ENCODE measurements around the gene HEG1. TPM values are rescaled to one million over a fixed set of nuclear protein-coding genes. Genes with fewer than 3 reads are reported as not detected.
A peak's percentile ranks its signal among the peaks of the same experiment; 100 is the strongest.

HEG1 gene
- total and polyA plus RNA-seq, 2 donors: 3.7 to 4.7 TPM

- no peaks in the 10 kb centered on the region for H3K27me3 ChIP-seq (ENCODE audit: control insufficient read depth in 2 of 2, insufficient read depth in 1 of 2, low read length in 1 of 2)
- no peak for DNase-seq (ENCODE audit: low read depth in 6 of 9, low spot score in 9 of 9)
- 98% methylated on average over 2 of the region's 2 CpGs for WGBS
- H3K36me3 ChIP-seq (ENCODE audit: control insufficient read depth in 2 of 2, insufficient read depth in 2 of 2, low read length in 1 of 2): no peaks in the 10 kb centered on the region
- H3K4me3 ChIP-seq (ENCODE audit: low read length in 2 of 2): no peak overlapping the region
- H3K4me1 ChIP-seq (ENCODE audit: control insufficient read depth in 2 of 2, insufficient read depth in 2 of 2, low read length in 2 of 2): no peaks in the 10 kb centered on the region
- H3K9me3 ChIP-seq (ENCODE audit: control insufficient read depth in 2 of 2, insufficient read depth in 1 of 2, low read length in 1 of 2): no peaks in the 10 kb centered on the region
- H3K27ac ChIP-seq (ENCODE audit: low read depth in 1 of 2, low read length in 1 of 2): no peak overlapping the region
Observed at GRCh38 chr3:124942613-124943012, 113.2 kb downstream of the HEG1 start.

- Histone ChIP-seq H3K27me3 (ENCODE audit: control insufficient read depth in 2 of 2, insufficient read depth in 1 of 2, low read length in 1 of 2) (no peaks in the 10 kb centered on the region), H3K27ac (ENCODE audit: low read depth in 1 of 2, low read length in 1 of 2) (no peak overlapping the region), H3K36me3 (ENCODE audit: control insufficient read depth in 2 of 2, insufficient read depth in 2 of 2, low read length in 1 of 2) (no peaks in the 10 kb centered on the region), H3K9me3 (ENCODE audit: control insufficient read depth in 2 of 2, insufficient read depth in 1 of 2, low read length in 1 of 2) (no peaks in the 10 kb centered on the region), H3K4me3 (ENCODE audit: low read length in 2 of 2) (no peak overlapping the region), H3K4me1 (ENCODE audit: control insufficient read depth in 2 of 2, insufficient read depth in 2 of 2, low read length in 2 of 2) (no peaks in the 10 kb centered on the region)
- WGBS: 36% methylated on average over 12 of the region's 12 CpGs
- DNase-seq (ENCODE audit: low read depth in 6 of 9, low spot score in 9 of 9): no peak
Observed at GRCh38 chr3:124941771-124942170, 114.0 kb downstream of the HEG1 start.

GRCh38 chr3:124939661-124940060 is 116.1 kb downstream of the HEG1 start:
- H3K4me3 ChIP-seq (ENCODE audit: low read length in 2 of 2): no peak overlapping the region
- no peaks in the 10 kb centered on the region for H3K27me3 ChIP-seq (ENCODE audit: control insufficient read depth in 2 of 2, insufficient read depth in 1 of 2, low read length in 1 of 2)
- WGBS: 93% methylated on average over 4 of the region's 4 CpGs
- no peaks in the 10 kb centered on the region for H3K4me1 ChIP-seq (ENCODE audit: control insufficient read depth in 2 of 2, insufficient read depth in 2 of 2, low read length in 2 of 2)
- no peak for DNase-seq (ENCODE audit: low read depth in 6 of 9, low spot score in 9 of 9)
- no peak overlapping the region for H3K27ac ChIP-seq (ENCODE audit: low read depth in 1 of 2, low read length in 1 of 2)
- H3K36me3 ChIP-seq (ENCODE audit: control insufficient read depth in 2 of 2, insufficient read depth in 2 of 2, low read length in 1 of 2): no peaks in the 10 kb centered on the region
- no peaks in the 10 kb centered on the region for H3K9me3 ChIP-seq (ENCODE audit: control insufficient read depth in 2 of 2, insufficient read depth in 1 of 2, low read length in 1 of 2)

DNA sequence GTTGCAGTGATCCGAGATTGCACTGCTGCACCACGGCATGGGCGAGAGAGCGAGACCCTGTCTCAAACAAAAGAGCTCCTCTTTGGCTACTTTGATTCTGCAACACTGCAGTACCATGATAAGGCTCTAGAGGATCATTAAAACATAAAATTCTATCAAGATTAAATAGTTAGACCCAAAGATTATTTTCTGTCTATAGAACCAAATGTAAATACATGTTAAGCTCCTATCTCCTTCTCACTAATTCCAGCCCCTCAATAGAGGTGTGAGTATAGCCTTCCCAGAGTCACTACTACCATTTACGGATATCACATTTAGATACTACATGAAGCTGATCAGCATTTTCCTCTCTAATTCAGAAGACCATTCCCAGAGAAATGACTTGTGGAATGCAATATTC is 116.9 kb downstream of the HEG1 start:
- Histone ChIP-seq H3K4me3 (ENCODE audit: low read length in 2 of 2) (no peak overlapping the region), H3K4me1 (ENCODE audit: control insufficient read depth in 2 of 2, insufficient read depth in 2 of 2, low read length in 2 of 2) (no peaks in the 10 kb centered on the region)

DNA sequence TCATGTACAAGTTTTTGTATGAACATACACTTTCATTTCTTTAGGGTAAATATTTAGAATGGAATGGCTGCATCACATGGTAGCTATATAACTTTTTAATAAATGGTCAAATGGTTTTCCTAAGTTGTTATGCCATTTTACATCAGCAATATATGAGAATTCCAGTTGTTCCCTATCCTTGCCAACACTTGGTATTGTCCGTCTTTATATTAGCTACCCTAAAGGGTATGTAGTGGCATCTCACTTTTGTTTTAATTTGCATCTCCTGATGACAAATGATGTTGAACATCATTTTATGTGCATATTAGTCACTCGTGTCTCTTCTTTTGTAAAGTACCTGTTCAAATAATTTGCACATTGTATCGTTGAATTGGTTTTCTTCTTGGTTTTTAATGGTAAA is 118.7 kb downstream of the HEG1 start:
- Histone ChIP-seq H3K27ac (ENCODE audit: low read depth in 1 of 2, low read length in 1 of 2) (no peak overlapping the region), H3K4me1 (ENCODE audit: control insufficient read depth in 2 of 2, insufficient read depth in 2 of 2, low read length in 2 of 2) (no peaks in the 10 kb centered on the region), H3K4me3 (ENCODE audit: low read length in 2 of 2) (no peak overlapping the region), H3K9me3 (ENCODE audit: control insufficient read depth in 2 of 2, insufficient read depth in 1 of 2, low read length in 1 of 2) (no peaks in the 10 kb centered on the region), H3K27me3 (ENCODE audit: control insufficient read depth in 2 of 2, insufficient read depth in 1 of 2, low read length in 1 of 2) (no peaks in the 10 kb centered on the region), H3K36me3 (ENCODE audit: control insufficient read depth in 2 of 2, insufficient read depth in 2 of 2, low read length in 1 of 2) (no peaks in the 10 kb centered on the region)
- DNase-seq (ENCODE audit: low read depth in 6 of 9, low spot score in 9 of 9): no peak
- whole genome bisulfite sequencing: 98% methylated on average over 3 of the region's 3 CpGs

More for the DNA sequence above, 116.9 kb downstream of the HEG1 start:
- H3K36me3 ChIP-seq (ENCODE audit: control insufficient read depth in 2 of 2, insufficient read depth in 2 of 2, low read length in 1 of 2): no peaks in the 10 kb centered on the region
- H3K27ac ChIP-seq (ENCODE audit: low read depth in 1 of 2, low read length in 1 of 2): no peak overlapping the region
- no peaks in the 10 kb centered on the region for H3K9me3 ChIP-seq (ENCODE audit: control insufficient read depth in 2 of 2, insufficient read depth in 1 of 2, low read length in 1 of 2)
- WGBS: 97% methylated on average over 5 of the region's 5 CpGs
- H3K27me3 ChIP-seq (ENCODE audit: control insufficient read depth in 2 of 2, insufficient read depth in 1 of 2, low read length in 1 of 2): no peaks in the 10 kb centered on the region
- DNase-seq (ENCODE audit: low read depth in 6 of 9, low spot score in 9 of 9): no peak

GRCh38 chr3:124935794-124936542 is 119.8 kb downstream of the HEG1 start:
- H3K27ac ChIP-seq (ENCODE audit: low read depth in 1 of 2, low read length in 1 of 2): no peak overlapping the region
- DNase-seq (ENCODE audit: low read depth in 6 of 9, low spot score in 9 of 9): no peak
- no peaks in the 10 kb centered on the region for H3K4me1 ChIP-seq (ENCODE audit: control insufficient read depth in 2 of 2, insufficient read depth in 2 of 2, low read length in 2 of 2)
- no peak overlapping the region for H3K4me3 ChIP-seq (ENCODE audit: low read length in 2 of 2)
- WGBS: 96% methylated on average over 5 of the region's 5 CpGs
- no peaks in the 10 kb centered on the region for H3K9me3 ChIP-seq (ENCODE audit: control insufficient read depth in 2 of 2, insufficient read depth in 1 of 2, low read length in 1 of 2)
- H3K27me3 ChIP-seq (ENCODE audit: control insufficient read depth in 2 of 2, insufficient read depth in 1 of 2, low read length in 1 of 2): no peaks in the 10 kb centered on the region
- H3K36me3 ChIP-seq (ENCODE audit: control insufficient read depth in 2 of 2, insufficient read depth in 2 of 2, low read length in 1 of 2): no peaks in the 10 kb centered on the region

- DNase-seq (ENCODE audit: low read depth in 6 of 9, low spot score in 9 of 9): no peak
- Histone ChIP-seq H3K27ac (ENCODE audit: low read depth in 1 of 2, low read length in 1 of 2) (no peak overlapping the region), H3K4me3 (ENCODE audit: low read length in 2 of 2) (no peak overlapping the region)
Observed at GRCh38 chr3:124935264-124935663, 120.5 kb downstream of the HEG1 start.

GRCh38 chr3:124934577-124934976 is 121.2 kb downstream of the HEG1 start, which contains the start of gene MUC13:
Gene MUC13, minus strand, starts transcription at chr3:124934751. Its CDS starts 39 bp downstream, at chr3:124934712.
- Histone ChIP-seq H3K4me1 (ENCODE audit: control insufficient read depth in 2 of 2, insufficient read depth in 2 of 2, low read length in 2 of 2) (no peaks in the 10 kb centered on the region), H3K27ac (ENCODE audit: low read depth in 1 of 2, low read length in 1 of 2) (no peak within 1 kb of the TSS), H3K9me3 (ENCODE audit: control insufficient read depth in 2 of 2, insufficient read depth in 1 of 2, low read length in 1 of 2) (no peaks in the 10 kb centered on the region), H3K4me3 (ENCODE audit: low read length in 2 of 2) (no peak within 1 kb of the TSS), H3K27me3 (ENCODE audit: control insufficient read depth in 2 of 2, insufficient read depth in 1 of 2, low read length in 1 of 2) (no peaks in the 10 kb centered on the region), H3K36me3 (ENCODE audit: control insufficient read depth in 2 of 2, insufficient read depth in 2 of 2, low read length in 1 of 2) (no peaks in the 10 kb centered on the region)
- WGBS: 95% methylated on average over 5 of the region's 5 CpGs
- no peak for DNase-seq (ENCODE audit: low read depth in 6 of 9, low spot score in 9 of 9)

More at GRCh38 chr3:124935264-124935663, 120.5 kb downstream of the HEG1 start:
- H3K27me3 ChIP-seq (ENCODE audit: control insufficient read depth in 2 of 2, insufficient read depth in 1 of 2, low read length in 1 of 2): no peaks in the 10 kb centered on the region
- H3K4me1 ChIP-seq (ENCODE audit: control insufficient read depth in 2 of 2, insufficient read depth in 2 of 2, low read length in 2 of 2): no peaks in the 10 kb centered on the region
- no peaks in the 10 kb centered on the region for H3K36me3 ChIP-seq (ENCODE audit: control insufficient read depth in 2 of 2, insufficient read depth in 2 of 2, low read length in 1 of 2)
- H3K9me3 ChIP-seq (ENCODE audit: control insufficient read depth in 2 of 2, insufficient read depth in 1 of 2, low read length in 1 of 2): no peaks in the 10 kb centered on the region

DNA sequence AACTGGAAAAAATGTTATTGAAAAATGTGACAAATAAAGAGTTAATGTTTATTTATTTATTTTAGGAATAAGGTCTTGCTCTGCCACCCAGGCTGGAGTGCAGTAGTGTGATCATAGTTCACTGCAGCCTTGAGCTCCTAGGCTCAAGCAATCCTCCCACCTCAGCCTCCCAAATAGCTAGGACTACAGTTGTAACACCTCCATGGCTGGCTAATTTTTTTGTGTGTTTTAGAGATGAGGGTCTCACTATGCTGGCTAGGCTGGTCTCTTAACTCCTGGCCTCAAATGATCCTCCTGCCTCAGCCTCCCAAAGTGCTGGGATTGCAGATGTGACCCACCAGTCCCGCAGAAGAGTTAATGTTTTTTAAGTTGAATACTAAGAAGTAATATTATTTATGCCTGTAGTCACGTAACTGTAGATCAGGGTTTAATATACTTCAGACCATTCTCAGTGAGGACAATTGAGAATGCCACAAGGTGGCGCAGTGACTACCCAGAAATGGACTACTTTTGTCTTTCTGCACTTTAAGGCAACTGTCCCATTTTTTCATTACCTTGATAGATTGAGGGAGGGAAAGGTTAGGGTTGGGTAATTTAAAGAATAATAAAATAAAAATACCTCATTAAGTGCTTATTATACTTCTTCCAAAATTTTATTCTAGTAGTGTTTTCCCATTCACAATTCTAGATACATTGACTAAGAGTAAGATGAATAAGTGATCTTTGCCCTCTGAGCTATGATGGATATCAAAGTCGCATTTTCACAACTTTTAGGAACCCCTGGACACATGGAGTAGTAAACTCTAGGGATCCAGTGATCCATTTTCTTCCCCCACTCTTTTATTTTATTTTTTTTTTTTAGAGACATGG is 127.2 kb downstream of the HEG1 start:
- H3K27me3 ChIP-seq (ENCODE audit: control insufficient read depth in 2 of 2, insufficient read depth in 1 of 2, low read length in 1 of 2): peaks cover 0 to 2% of the 10 kb centered on the region in 2 donors
- no peak overlapping the region for H3K27ac ChIP-seq (ENCODE audit: low read depth in 1 of 2, low read length in 1 of 2)
- H3K36me3 ChIP-seq (ENCODE audit: control insufficient read depth in 2 of 2, insufficient read depth in 2 of 2, low read length in 1 of 2): no peaks in the 10 kb centered on the region
- peak; percentile 14 to 71 (median 53) for DNase-seq (ENCODE audit: low read depth in 6 of 9, low spot score in 9 of 9)
- H3K4me1 ChIP-seq (ENCODE audit: control insufficient read depth in 2 of 2, insufficient read depth in 2 of 2, low read length in 2 of 2): no peaks in the 10 kb centered on the region
- no peaks in the 10 kb centered on the region for H3K9me3 ChIP-seq (ENCODE audit: control insufficient read depth in 2 of 2, insufficient read depth in 1 of 2, low read length in 1 of 2)
- no peak overlapping the region for H3K4me3 ChIP-seq (ENCODE audit: low read length in 2 of 2)
- 44% methylated on average over 4 of the region's 4 CpGs for WGBS

All from thymus (tissue), 11 donors.